B cell (primary cell): ENCODE measurements around the gene A1BG. TPM values are rescaled to one million over a fixed set of nuclear protein-coding genes. Genes with fewer than 3 reads are reported as not detected.

Experiments used
- ATAC-seq: fragments of 200-7000 bp; cut with Tn5 transposase; one replicate; pipeline ENCODE4 v1.10.0; 2021; ENCODE audit warnings: low read depth, mild to moderate bottlenecking, moderate number of reproducible peaks, moderate library complexity
- CTCF ChIA-PET: fragments of 350-600 bp; sonication (Branson Sonifier 250); formaldehyde crosslinking; loops from one replicate; lab custom pipeline; 2021; ENCODE audit warnings: antibody characterized with exemption, inconsistent platforms; lab: Charles Lee
- POLR2A ChIA-PET: fragments of 350-600 bp; sonication (Branson Sonifier 250); formaldehyde crosslinking; loops from one replicate; lab custom pipeline; 2021; ENCODE audit warnings: antibody characterized with exemption; lab: Charles Lee
- DNase-seq: peaks from one replicate; pipeline ENCODE4 v3.0.0; 2013
- H2AFZ ChIP-seq: 2 replicates; pipeline ENCODE4 v1.6.1; 2012; ENCODE audit warnings: mild to moderate bottlenecking, low read depth, low read length; ENCODE audit not compliant: insufficient read depth, poor library complexity, severe bottlenecking
- H3K27ac ChIP-seq, 2 donors: 1 replicate in 1 of 2; 2 replicates in 1 of 2; pipeline ENCODE4 v1.5.1; 2012 to 2013; ENCODE audit warnings: low read length in 2 of 2, mild to moderate bottlenecking in 2 of 2, moderate library complexity in 1 of 2
- H3K27me3 ChIP-seq, 4 experiments: fragments of 200-600 bp in 1 of 4; sonication (generic) in 1 of 4; replicated peaks in 1 of 4; 1 replicate in 2 of 4; 2 replicates in 2 of 4; pipeline versions ENCODE4 v1.6.1 to v1.7.0; 2013 to 2016; ENCODE audit warnings: low read length in 3 of 4, mild to moderate bottlenecking in 2 of 4, mixed read lengths in 1 of 4, moderate library complexity in 1 of 4; ENCODE audit not compliant: insufficient read depth in 4 of 4, control insufficient read depth in 3 of 4; ENCODE audit errors: control extremely low read depth in 1 of 4
- H3K36me3 ChIP-seq, 2 experiments: replicated peaks in 1 of 2; 1 replicate in 1 of 2; 2 replicates in 1 of 2; pipeline versions ENCODE4 v1.6.1 to v1.7.1; 2013; ENCODE audit warnings: low read length in 1 of 2; ENCODE audit not compliant: insufficient read depth in 2 of 2, control insufficient read depth in 1 of 2; ENCODE audit errors: control extremely low read depth in 1 of 2, extremely low read depth in 1 of 2
- H3K4me1 ChIP-seq, 2 donors: fragments of 200-600 bp in 1 of 2; sonication (generic) in 1 of 2; 1 replicate in 1 of 2; 2 replicates in 1 of 2; pipeline versions ENCODE4 v1.5.1 to v1.6.1; 2013 to 2017; ENCODE audit warnings: low read length in 2 of 2; ENCODE audit not compliant: control insufficient read depth in 2 of 2, insufficient read depth in 2 of 2
- H3K4me2 ChIP-seq: replicated peaks from 2 replicates; pipeline ENCODE3; 2012; ENCODE audit warnings: mild to moderate bottlenecking, low read depth, low read length; ENCODE audit not compliant: poor library complexity, severe bottlenecking
- H3K4me3 ChIP-seq, 5 experiments: fragments of 200-600 bp in 1 of 5; sonication (generic) in 1 of 5; 1 replicate in 3 of 5; 2 replicates in 2 of 5; pipeline versions ENCODE4 v1.5.1 to v1.7.0; 2011 to 2016; ENCODE audit warnings: low read length in 4 of 5, mild to moderate bottlenecking in 4 of 5, low read depth in 2 of 5, control low read depth in 1 of 5, moderate library complexity in 1 of 5; ENCODE audit not compliant: insufficient read depth in 1 of 5; ENCODE audit errors: control extremely low read depth in 1 of 5, extremely low read depth in 1 of 5
- H3K79me2 ChIP-seq: fragments of 200-600 bp; sonication (generic); one replicate; pipeline ENCODE4 v1.6.0; 2016; ENCODE audit warnings: low read length; ENCODE audit not compliant: control insufficient read depth, insufficient read depth
- H3K9ac ChIP-seq: fragments of 200-600 bp; sonication (generic); 2 replicates; pipeline ENCODE4 v1.6.1; 2017; ENCODE audit warnings: mild to moderate bottlenecking, low read length, moderate library complexity
- H3K9me3 ChIP-seq, 3 donors: one replicate each; pipeline versions ENCODE4 v1.6.1 to v1.7.1; 2013; ENCODE audit warnings: low read length in 2 of 3; ENCODE audit not compliant: control insufficient read depth in 2 of 3, insufficient read depth in 1 of 3; ENCODE audit errors: control extremely low read depth in 1 of 3
- H4K20me1 ChIP-seq: 2 replicates; pipeline ENCODE4 v1.6.0; 2012; ENCODE audit warnings: mild to moderate bottlenecking, low read length; ENCODE audit not compliant: insufficient read depth, control insufficient read depth, poor library complexity, severe bottlenecking
- H3K27ac Mint-ChIP-seq: one replicate; pipeline ENCODE4 v1.8.0; 2021; ENCODE audit warnings: mixed read lengths
- H3K27me3 Mint-ChIP-seq: one replicate; pipeline ENCODE4 v1.8.0; 2021; ENCODE audit warnings: mixed read lengths
- H3K4me1 Mint-ChIP-seq: one replicate; pipeline ENCODE4 v1.8.0; 2021; ENCODE audit warnings: mixed read lengths
- H3K4me3 Mint-ChIP-seq: one replicate; pipeline ENCODE4 v1.8.0; 2021; ENCODE audit warnings: mixed read lengths
- H3K9me3 Mint-ChIP-seq: one replicate; pipeline ENCODE4 v1.8.0; 2022; ENCODE audit warnings: mixed read lengths; ENCODE audit not compliant: insufficient read depth
- CTCF ChIP-seq: fragments of 200-600 bp; IDR thresholded peaks from one replicate; pipeline ENCODE4 v1.8.0; 2022; ENCODE audit warnings: antibody characterized with exemption, mild to moderate bottlenecking
- EZH2 ChIP-seq: IDR thresholded peaks from 2 replicates; pipeline ENCODE4 v1.6.1; 2012; ENCODE audit warnings: borderline replicate concordance, low read depth, mild to moderate bottlenecking, moderate library complexity, low read length; ENCODE audit not compliant: insufficient read depth, poor library complexity, severe bottlenecking
- WGBS: methylation state at CpG from one replicate; pipeline ENCODE4 v1.1.5; 2013; ENCODE audit warnings: missing lambda C conversion rate; ENCODE audit not compliant: insufficient coverage; 5-methylcytosine and 5-hydroxymethylcytosine counted together
- intact Hi-C: fragments of 100-400 bp; cut with micrococcal nuclease; formaldehyde crosslinking; loops from one replicate; pipeline ENCODE4 v1.10.0; 2022
- polyA plus RNA-seq: library from polyadenylated mRNA; depleted of rRNA; stranded (reverse); fragments of >200 nt; gene quantifications from 2 replicates; pipeline ENCODE4 v1.2.3, GENCODE V29; 2012
- total RNA-seq, 2 donors: library from RNA; stranded (reverse); fragments of 120-200 nt in 1 of 2; gene quantifications; 1 replicate in 1 of 2; 2 replicates in 1 of 2; pipeline versions ENCODE4 v1.2.3 to v1.2.4, GENCODE V29; 2013 to 2022

A1BG gene
- total and polyA plus RNA-seq, 2 donors (not counting 1 experiment from before 2014, with no cell fraction given), result 18.4 to 52.6 TPM

- Histone ChIP-seq H3K9me3 (peaks cover 0 to 14% (median 0%) of the 10 kb centered on the region in 3 donors), H2AFZ (peak overlapping the region; percentile 54), H3K27ac (no peak overlapping the region), H3K79me2 (no peaks in the 10 kb centered on the region), H3K9ac (peak overlapping the region; percentile 39), H3K4me2 (peak overlapping the region; percentile 79), H4K20me1 (no peaks in the 10 kb centered on the region), H3K4me3 (peak overlapping the region in 4 of 5 experiments; percentile 32 to 43 (median 39)), H3K27me3 (peaks cover 0 to 19% (median 6%) of the 10 kb centered on the region in 4 experiments), H3K4me1 (peaks cover 14 to 22% of the 10 kb centered on the region in 2 donors), H3K36me3 (no peaks in the 10 kb centered on the region)
- H3K4me3 Mint-ChIP-seq, result peak overlapping the region; percentile 57
- 14% methylated on average over 94 of the region's 94 CpGs for WGBS
- ATAC-seq (peak; percentile 54), DNase-seq (peak; percentile 62)
- H3K4me1 Mint-ChIP-seq, result peaks cover 16% of the 10 kb centered on the region
- H3K27ac Mint-ChIP-seq, result no peak overlapping the region
- TF ChIP-seq EZH2, result no peak
- TF ChIP-seq CTCF, result no peak
- peaks cover 3% of the 10 kb centered on the region for H3K27me3 Mint-ChIP-seq
- POLR2A ChIA-PET, result interaction anchor here (1.4 kb wide), 1 partner anchor 9 kb away, joined by 7 read pairs; no protein-coding TSS in a partner anchor
- intact Hi-C loops, result no loop called here
- H3K9me3 Mint-ChIP-seq, result no peaks in the 10 kb centered on the region
- CTCF ChIA-PET, result no interaction called here
Measured at GRCh38 chr19:58355908-58356765, 2.8 kb upstream of the A1BG start.
